B cell (primary cell): ENCODE data around the gene RAB11FIP5.

ENCODE experiments used
- EZH2 ChIP-seq: IDR thresholded peaks from 2 replicates; pipeline ENCODE4 v1.6.1; 2012; ENCODE audit warnings: borderline replicate concordance, low read depth, mild to moderate bottlenecking, moderate library complexity, low read length; ENCODE audit not compliant: insufficient read depth, poor library complexity, severe bottlenecking
- TF ChIP-seq, protein P1 (sequence below): fragments of 200-600 bp; IDR thresholded peaks from one replicate; pipeline ENCODE4 v1.8.0; 2022; ENCODE audit warnings: antibody characterized with exemption, mild to moderate bottlenecking

- TF ChIP-seq, protein P1, sequence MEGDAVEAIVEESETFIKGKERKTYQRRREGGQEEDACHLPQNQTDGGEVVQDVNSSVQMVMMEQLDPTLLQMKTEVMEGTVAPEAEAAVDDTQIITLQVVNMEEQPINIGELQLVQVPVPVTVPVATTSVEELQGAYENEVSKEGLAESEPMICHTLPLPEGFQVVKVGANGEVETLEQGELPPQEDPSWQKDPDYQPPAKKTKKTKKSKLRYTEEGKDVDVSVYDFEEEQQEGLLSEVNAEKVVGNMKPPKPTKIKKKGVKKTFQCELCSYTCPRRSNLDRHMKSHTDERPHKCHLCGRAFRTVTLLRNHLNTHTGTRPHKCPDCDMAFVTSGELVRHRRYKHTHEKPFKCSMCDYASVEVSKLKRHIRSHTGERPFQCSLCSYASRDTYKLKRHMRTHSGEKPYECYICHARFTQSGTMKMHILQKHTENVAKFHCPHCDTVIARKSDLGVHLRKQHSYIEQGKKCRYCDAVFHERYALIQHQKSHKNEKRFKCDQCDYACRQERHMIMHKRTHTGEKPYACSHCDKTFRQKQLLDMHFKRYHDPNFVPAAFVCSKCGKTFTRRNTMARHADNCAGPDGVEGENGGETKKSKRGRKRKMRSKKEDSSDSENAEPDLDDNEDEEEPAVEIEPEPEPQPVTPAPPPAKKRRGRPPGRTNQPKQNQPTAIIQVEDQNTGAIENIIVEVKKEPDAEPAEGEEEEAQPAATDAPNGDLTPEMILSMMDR, result no peak
- TF ChIP-seq EZH2, result no peak
Observed at GRCh38 chr2:73033766-73034381, 78.9 kb downstream of the RAB11FIP5 start.
